ENCODE results near the gene GPRC6A. TPM values are rescaled to one million over a fixed set of nuclear protein-coding genes. Genes with fewer than 3 reads are reported as not detected.
A peak's percentile ranks its signal among the peaks of the same experiment; 100 is the strongest.

The GPRC6A gene
- total and polyA plus RNA-seq, 2 of the 13 experiments (the other 11 are each of a cell fraction or from before 2014, with no cell fraction given) = not detected

DNA sequence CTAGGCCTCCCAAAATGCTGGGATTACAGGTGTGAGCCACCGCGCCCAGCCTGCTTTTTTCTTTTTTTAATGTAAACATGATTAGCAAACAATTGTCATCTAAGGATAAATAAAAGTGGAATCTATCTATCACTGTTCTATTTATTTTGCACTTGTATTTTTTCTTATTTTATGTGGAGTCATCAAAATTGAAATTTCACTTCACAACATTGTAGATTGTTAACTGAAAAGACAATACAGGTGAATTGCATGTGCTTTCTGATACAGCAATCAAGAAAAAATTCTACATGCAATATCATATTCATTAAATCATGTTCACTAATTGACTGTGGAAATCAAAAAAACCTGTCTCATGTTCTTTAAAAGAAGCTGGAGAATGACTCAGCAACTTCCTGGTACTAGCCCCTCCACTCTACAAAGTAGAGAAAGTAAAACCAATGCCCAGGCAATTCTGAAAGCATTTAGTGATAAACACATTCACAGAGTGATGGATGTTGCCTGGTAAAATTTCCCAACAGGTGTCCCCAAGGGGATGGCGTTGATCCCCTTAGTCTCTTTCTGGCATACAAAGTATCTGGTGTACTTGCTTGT, 37.5 kb upstream of the GPRC6A start (continued):
- TF ChIP-seq, protein P1, sequence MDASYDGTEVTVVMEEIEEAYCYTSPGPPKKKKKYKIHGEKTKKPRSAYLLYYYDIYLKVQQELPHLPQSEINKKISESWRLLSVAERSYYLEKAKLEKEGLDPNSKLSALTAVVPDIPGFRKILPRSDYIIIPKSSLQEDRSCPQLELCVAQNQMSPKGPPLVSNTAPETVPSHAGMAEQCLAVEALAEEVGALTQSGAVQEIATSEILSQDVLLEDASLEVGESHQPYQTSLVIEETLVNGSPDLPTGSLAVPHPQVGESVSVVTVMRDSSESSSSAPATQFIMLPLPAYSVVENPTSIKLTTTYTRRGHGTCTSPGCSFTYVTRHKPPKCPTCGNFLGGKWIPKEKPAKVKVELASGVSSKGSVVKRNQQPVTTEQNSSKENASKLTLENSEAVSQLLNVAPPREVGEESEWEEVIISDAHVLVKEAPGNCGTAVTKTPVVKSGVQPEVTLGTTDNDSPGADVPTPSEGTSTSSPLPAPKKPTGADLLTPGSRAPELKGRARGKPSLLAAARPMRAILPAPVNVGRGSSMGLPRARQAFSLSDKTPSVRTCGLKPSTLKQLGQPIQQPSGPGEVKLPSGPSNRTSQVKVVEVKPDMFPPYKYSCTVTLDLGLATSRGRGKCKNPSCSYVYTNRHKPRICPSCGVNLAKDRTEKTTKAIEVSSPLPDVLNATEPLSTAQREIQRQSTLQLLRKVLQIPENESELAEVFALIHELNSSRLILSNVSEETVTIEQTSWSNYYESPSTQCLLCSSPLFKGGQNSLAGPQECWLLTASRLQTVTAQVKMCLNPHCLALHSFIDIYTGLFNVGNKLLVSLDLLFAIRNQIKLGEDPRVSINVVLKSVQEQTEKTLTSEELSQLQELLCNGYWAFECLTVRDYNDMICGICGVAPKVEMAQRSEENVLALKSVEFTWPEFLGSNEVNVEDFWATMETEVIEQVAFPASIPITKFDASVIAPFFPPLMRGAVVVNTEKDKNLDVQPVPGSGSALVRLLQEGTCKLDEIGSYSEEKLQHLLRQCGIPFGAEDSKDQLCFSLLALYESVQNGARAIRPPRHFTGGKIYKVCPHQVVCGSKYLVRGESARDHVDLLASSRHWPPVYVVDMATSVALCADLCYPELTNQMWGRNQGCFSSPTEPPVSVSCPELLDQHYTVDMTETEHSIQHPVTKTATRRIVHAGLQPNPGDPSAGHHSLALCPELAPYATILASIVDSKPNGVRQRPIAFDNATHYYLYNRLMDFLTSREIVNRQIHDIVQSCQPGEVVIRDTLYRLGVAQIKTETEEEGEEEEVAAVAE (CRISPR knock-in tag; IDR thresholded peaks at IDR 0.05; ENCODE audit: borderline replicate concordance) = no peak
- no peak for TF ChIP-seq HMG20B (CRISPR knock-in tag; conservative IDR thresholded peaks at IDR 0.05)
- no peak for TF ChIP-seq SRY (CRISPR knock-in tag; IDR thresholded peaks at IDR 0.05)

DNA sequence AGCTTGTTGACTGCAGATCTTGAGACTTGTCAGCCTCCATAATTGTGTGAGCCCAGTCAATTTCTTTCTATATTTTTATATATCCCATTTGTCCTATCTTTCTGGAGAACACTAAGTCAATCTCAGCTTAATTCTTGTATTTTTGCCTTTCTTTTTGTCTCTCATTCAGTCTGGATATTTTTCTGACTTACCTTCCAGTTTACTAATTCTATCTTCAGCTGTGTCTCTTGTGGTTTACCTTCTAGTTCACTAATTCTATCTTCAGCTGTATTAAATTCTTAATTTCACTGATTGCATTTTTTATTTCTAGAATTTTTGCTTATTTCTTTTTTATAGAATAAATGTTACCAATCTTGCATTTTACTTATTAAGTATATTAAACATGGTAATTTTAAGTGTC, 30.4 kb upstream of the GPRC6A start:
- in situ Hi-C loops (cut with HindIII; ENCODE audit: extremely low pct_ligation_motif_present, low pct_unique_long_range_greater_than_20kb) = no loop called here
- Histone ChIP-seq H4K20me1 (ENCODE audit: insufficient read depth, low read length) (no peaks in the 10 kb centered on the region), H3K4me3 (replicated peaks in 1 of 3; ENCODE audit: insufficient read depth in 1 of 3, low read depth in 2 of 3, low read length in 3 of 3) (no peak overlapping the region), H3K27ac (ENCODE audit: extremely low read length, insufficient read depth, low read length) (no peak overlapping the region), H3K27me3 (ENCODE audit: control insufficient read depth in 1 of 2, insufficient read depth in 2 of 2, low read length in 2 of 2) (no peaks in the 10 kb centered on the region), H3K4me1 (ENCODE audit: insufficient read depth, low read length) (no peaks in the 10 kb centered on the region), H3K9me3 (ENCODE audit: low read length) (peaks cover 7% of the 10 kb centered on the region; the same call in 1 of the 2 replicates), H3K36me3 (replicated peaks in 1 of 2; ENCODE audit: control insufficient read depth in 1 of 2, insufficient read depth in 2 of 2, low read length in 2 of 2) (no peaks in the 10 kb centered on the region), H2AFZ (ENCODE audit: low read length) (no peak overlapping the region), H3K4me2 (ENCODE audit: low read depth, low read length) (no peak overlapping the region), H3K9ac (ENCODE audit: insufficient read depth, low read depth, low read length) (no peak overlapping the region), H3K79me2 (ENCODE audit: insufficient read depth, low read length) (no peaks in the 10 kb centered on the region)
- peak; percentile 95; the same call in 1 of the 2 replicates for TF ChIP-seq ZFP82 (CRISPR knock-in tag; IDR thresholded peaks at IDR 0.05; ENCODE audit: borderline replicate concordance)
- TF ChIP-seq ZBTB42 (CRISPR knock-in tag; IDR thresholded peaks at IDR 0.05) = no peak
- TF ChIP-seq ZNF350 (CRISPR knock-in tag; IDR thresholded peaks at IDR 0.05; ENCODE audit: borderline replicate concordance, low read depth) = no peak
- no peak for DNase-seq (ENCODE audit: low spot score)
- POLR2A ChIA-PET = no interaction called here
- FAIRE-seq = no peak
- ATAC-seq = no peak
- CTCF ChIA-PET (ENCODE audit: low intra/inter-chr PET ratio, low total read pairs) = no interaction called here
- BruUV-seq (replicated peaks) = no TSS peak
- intact Hi-C loops (cut with micrococcal nuclease; ENCODE audit: unreplicated experiment) = no loop called here

Data from HepG2 (cell line).